Thymus (tissue), 11 donors: ENCODE measurements around the gene KCNMB4. TPM values are rescaled to one million over a fixed set of nuclear protein-coding genes. Genes with fewer than 3 reads are reported as not detected.

Source experiments
- DNase-seq, 9 donors: peaks; one replicate each; pipeline ENCODE4 v3.0.0-alpha.2; 2013; ENCODE audit warnings: low spot score in 9 of 9, low read depth in 6 of 9, missing footprints in 1 of 9
- H3K27ac ChIP-seq, 2 donors: one replicate each; pipeline ENCODE4 v1.5.1; 2013; ENCODE audit warnings: control low read depth in 1 of 2, low read depth in 1 of 2, low read length in 1 of 2, mild to moderate bottlenecking in 1 of 2, moderate library complexity in 1 of 2
- H3K27me3 ChIP-seq, 2 donors: one replicate each; pipeline ENCODE4 v1.5.1; 2013; ENCODE audit warnings: low read length in 1 of 2; ENCODE audit not compliant: control insufficient read depth in 2 of 2, insufficient read depth in 1 of 2
- H3K36me3 ChIP-seq, 2 donors: one replicate each; pipeline ENCODE4 v1.5.1; 2013; ENCODE audit warnings: low read length in 1 of 2, mild to moderate bottlenecking in 1 of 2, moderate library complexity in 1 of 2; ENCODE audit not compliant: control insufficient read depth in 2 of 2, insufficient read depth in 2 of 2
- H3K4me1 ChIP-seq, 2 donors: one replicate each; pipeline ENCODE4 v1.5.1; 2013; ENCODE audit warnings: low read length in 2 of 2; ENCODE audit not compliant: control insufficient read depth in 2 of 2, insufficient read depth in 2 of 2
- H3K4me3 ChIP-seq, 2 donors: one replicate each; pipeline ENCODE4 v1.5.1; 2013; ENCODE audit warnings: low read length in 2 of 2, control low read depth in 1 of 2, mild to moderate bottlenecking in 1 of 2
- H3K9me3 ChIP-seq, 2 donors: one replicate each; pipeline ENCODE4 v1.5.1; 2013; ENCODE audit warnings: low read length in 1 of 2, mild to moderate bottlenecking in 1 of 2; ENCODE audit not compliant: control insufficient read depth in 2 of 2, insufficient read depth in 1 of 2
- WGBS: extraction: QIAGEN DNeasy Blood & Tissue Kit; methylation state at CpG from one replicate; pipeline ENCODE4 v1.1.7; 2013; 5-methylcytosine and 5-hydroxymethylcytosine counted together
- polyA plus RNA-seq: library from polyadenylated mRNA; stranded (reverse); fragments of 200-250 nt; gene quantifications from one replicate; pipeline ENCODE4 v1.2.3, GENCODE V29; 2013
- total RNA-seq: library from RNA; stranded (reverse); fragments of 120-200 nt; gene quantifications from one replicate; pipeline ENCODE4 v1.2.4, GENCODE V29; 2013
- donor health status: healthy.

Gene KCNMB4
- total and polyA plus RNA-seq, 2 donors: 3.4 to 5.0 TPM

DNA sequence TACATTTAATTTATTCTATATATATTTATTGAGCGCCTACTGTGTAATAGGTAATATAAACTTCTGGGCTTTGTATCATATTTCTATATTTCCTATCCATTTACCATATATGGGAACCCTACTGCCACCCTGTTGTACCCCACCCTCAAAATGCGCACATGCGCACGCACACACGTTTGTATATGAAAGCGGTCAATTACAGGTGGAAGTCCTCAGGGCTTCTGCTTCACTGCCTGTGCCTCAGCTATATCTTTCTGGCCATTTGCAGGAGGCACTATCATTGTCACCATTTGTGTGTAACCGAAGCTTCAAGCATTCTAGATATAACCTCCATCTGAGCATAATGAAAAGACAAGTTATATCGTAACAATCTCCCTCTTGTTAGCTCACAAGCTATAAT, 31.3 kb upstream of the KCNMB4 start:
- no peak for DNase-seq
- H3K27ac ChIP-seq: no peak overlapping the region
- no peak overlapping the region for H3K4me3 ChIP-seq
- WGBS: 98% methylated on average over 8 of the region's 8 CpGs
- no peaks in the 10 kb centered on the region for H3K27me3 ChIP-seq
- H3K9me3 ChIP-seq: no peaks in the 10 kb centered on the region
- peaks cover 14 to 36% of the 10 kb centered on the region in 2 donors for H3K36me3 ChIP-seq
- H3K4me1 ChIP-seq: no peaks in the 10 kb centered on the region

DNA sequence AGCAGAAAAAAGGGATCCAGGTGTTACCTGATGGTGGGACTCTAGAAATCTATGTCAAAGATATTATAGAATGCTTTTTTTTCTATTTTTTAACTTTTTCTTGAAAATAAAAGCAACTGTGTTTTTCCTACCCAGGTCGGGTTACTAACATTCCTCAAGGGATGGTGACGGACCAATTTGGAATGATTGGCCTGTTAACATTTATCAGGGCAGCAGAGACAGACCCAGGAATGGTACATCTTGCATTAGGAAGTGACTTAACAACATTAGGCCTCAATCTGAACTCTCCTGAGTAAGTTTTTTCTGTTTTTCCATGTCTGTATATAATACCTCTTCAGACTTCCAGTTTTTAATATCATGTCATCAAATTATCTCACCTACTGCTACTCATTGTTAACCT, 27.6 kb upstream of the KCNMB4 start:
- WGBS: over 99% methylated on average over 2 of the region's 2 CpGs
- DNase-seq: no peak

DNA sequence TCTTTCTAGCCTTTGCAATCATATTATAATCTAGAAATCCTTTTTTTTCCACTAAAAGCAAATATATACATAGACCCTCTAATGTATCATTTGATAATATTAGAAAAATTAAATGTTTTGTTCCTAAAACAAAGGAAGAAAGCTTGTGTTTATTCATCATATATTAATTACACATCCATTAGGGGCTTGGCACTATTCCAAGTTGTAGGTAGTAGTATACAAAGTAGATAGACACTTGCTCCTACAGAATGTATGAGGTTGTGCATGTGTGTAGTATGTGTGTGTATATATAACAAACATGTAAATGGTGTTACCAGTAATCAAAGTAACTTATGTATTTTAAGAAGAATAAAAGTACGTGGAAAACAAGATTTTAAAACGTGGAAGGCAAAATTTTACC, 15.0 kb upstream of the KCNMB4 start:
- no peaks in the 10 kb centered on the region for H3K9me3 ChIP-seq
- H3K4me3 ChIP-seq: no peak overlapping the region
- no peaks in the 10 kb centered on the region for H3K4me1 ChIP-seq
- H3K27ac ChIP-seq: no peak overlapping the region
- H3K36me3 ChIP-seq: peaks cover 0 to 29% of the 10 kb centered on the region in 2 donors
- 98% methylated on average over 2 of the region's 2 CpGs for WGBS
- DNase-seq: no peak
- H3K27me3 ChIP-seq: no peaks in the 10 kb centered on the region

More for the DNA sequence above, 27.6 kb upstream of the KCNMB4 start:
- H3K27me3 ChIP-seq: no peaks in the 10 kb centered on the region
- peaks cover 27 to 68% of the 10 kb centered on the region in 2 donors for H3K36me3 ChIP-seq
- H3K4me3 ChIP-seq: no peak overlapping the region
- no peaks in the 10 kb centered on the region for H3K4me1 ChIP-seq
- no peaks in the 10 kb centered on the region for H3K9me3 ChIP-seq
- no peak overlapping the region for H3K27ac ChIP-seq

DNA sequence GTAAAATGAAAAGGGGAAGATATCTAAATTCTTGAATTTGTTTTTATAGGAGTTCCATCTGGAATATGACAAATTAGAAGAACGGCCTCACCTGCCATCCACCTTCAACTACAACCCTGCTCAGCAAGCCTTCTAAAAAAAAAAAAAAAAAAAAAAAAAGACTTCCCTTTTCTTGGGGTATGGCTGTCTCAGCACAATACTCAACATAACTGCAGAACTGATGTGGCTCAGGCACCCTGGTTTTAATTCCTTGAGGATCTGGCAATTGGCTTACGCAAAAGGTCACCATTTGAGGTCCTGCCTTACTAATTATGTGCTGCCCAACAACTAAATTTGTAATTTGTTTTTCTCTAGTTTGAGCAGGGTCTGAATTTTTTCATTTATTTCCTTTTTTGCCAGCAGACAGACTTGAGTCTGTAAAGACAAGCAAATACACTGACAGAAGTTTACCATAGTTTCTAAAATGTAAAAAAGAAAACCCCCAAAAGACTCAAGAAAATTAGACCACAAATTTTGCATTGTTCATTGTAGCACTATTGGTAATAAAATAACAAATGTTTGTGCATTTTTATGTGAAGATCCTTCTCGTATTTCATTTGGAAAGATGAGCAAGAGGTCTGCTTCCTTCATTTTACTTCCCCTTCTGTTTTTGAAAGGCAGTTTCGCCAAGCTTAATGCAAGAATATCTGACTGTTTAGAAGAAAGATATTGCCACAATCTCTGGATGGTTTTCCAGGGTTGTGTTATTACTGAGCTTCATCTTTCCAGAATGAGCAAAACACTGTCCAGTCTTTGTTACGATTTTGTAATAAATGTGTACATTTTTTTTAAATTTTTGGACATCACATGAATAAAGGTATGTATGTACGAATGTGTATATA, 12.1 kb upstream of the KCNMB4 start:
- Histone ChIP-seq H3K36me3 (peaks cover 0 to 21% of the 10 kb centered on the region in 2 donors), H3K27me3 (no peaks in the 10 kb centered on the region), H3K4me3 (no peak overlapping the region), H3K4me1 (no peaks in the 10 kb centered on the region), H3K27ac (no peak overlapping the region), H3K9me3 (no peaks in the 10 kb centered on the region)
- 95% methylated on average over 6 of the region's 6 CpGs for WGBS
- DNase-seq: peak in 1 of 9 donors; percentile 1

DNA sequence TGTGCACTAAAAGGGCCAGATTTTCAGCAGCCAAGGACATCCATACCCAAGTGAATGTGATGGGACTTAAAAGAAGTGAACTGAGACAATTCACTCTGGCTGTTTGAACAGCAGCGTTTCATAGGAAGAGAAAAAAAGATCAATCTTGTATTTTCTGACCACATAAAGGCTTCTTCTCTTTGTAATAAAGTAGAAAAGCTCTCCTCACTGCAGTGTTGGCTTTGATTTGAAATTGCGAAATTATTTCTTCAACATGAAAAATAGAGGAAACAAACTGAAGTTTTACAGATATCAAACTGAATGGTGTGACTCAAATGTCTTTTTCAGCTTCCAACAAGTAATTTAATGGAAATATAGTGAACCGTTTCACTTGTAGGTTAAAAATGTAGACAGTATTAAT, 11.3 kb upstream of the KCNMB4 start:
- Histone ChIP-seq H3K9me3 (no peaks in the 10 kb centered on the region), H3K4me1 (no peaks in the 10 kb centered on the region), H3K4me3 (no peak overlapping the region), H3K27me3 (no peaks in the 10 kb centered on the region), H3K27ac (no peak overlapping the region), H3K36me3 (peaks cover 0 to 21% of the 10 kb centered on the region in 2 donors)
- WGBS: 63% methylated on average over 3 of the region's 3 CpGs
- no peak for DNase-seq

DNA sequence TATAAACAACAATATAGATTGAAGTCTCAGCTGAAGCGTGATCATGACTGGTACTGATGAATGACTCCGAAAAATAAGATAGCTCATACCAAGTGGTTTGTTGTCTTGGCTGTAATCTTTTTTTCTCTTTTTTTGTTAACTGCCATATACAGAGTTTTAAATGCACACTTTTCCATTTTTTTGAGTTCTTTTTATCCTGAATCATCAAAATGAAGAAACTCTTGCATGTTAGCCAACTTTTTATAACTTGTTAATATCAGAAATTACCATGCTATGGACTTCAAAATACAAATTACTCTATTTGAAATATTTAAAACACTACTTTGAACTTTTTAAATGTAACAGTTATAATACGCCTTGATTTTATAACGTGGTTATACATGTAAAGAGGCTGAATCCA, 10.1 kb upstream of the KCNMB4 start:
- WGBS: 98% methylated on average over 4 of the region's 4 CpGs
- DNase-seq: no peak
- Histone ChIP-seq H3K27ac (no peak overlapping the region), H3K9me3 (no peaks in the 10 kb centered on the region), H3K36me3 (peaks cover 0 to 21% of the 10 kb centered on the region in 2 donors), H3K27me3 (no peaks in the 10 kb centered on the region), H3K4me3 (no peak overlapping the region), H3K4me1 (no peaks in the 10 kb centered on the region)

DNA sequence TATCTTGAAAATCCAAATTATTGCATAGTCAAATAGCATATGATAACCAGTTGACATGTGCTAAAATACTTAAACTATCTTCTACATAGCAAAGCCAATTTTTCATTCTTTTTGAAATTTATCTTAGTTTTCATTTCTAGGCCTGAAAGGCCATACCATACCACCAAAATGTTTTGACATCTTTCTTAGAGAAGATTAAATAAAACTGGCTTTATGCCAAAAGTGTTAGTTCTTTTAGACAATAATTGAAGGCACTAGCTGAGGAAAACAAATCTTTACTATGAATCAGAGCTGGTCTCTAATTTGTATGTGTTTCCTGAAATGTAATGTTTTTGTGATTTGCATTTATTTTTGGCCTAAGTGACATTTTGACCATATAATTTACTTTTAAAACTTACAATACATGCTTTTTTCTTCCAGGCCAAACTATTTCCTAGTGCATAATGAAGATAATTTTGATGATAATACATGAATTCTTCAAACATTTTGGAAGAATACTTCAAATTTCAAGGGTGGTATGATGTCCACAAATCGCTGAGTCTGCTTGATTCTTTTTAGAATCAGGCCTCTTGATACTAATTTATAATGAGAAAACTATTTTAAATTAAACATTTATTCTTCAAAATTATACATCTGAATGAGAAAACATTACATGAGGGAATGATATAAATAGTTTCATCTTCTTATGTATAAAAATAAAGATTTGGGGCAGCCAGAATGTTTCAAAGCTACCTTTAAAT, 6.5 kb upstream of the KCNMB4 start:
- H3K36me3 ChIP-seq: peaks cover 0 to 3% of the 10 kb centered on the region in 2 donors
- 100% methylated on average over 1 of the region's 1 CpG for WGBS
- H3K4me3 ChIP-seq: no peak overlapping the region
- H3K27me3 ChIP-seq: peaks cover under 1 to 11% of the 10 kb centered on the region in 2 donors
- H3K4me1 ChIP-seq: no peaks in the 10 kb centered on the region
- H3K9me3 ChIP-seq: no peaks in the 10 kb centered on the region
- DNase-seq: no peak
- H3K27ac ChIP-seq: no peak overlapping the region

DNA sequence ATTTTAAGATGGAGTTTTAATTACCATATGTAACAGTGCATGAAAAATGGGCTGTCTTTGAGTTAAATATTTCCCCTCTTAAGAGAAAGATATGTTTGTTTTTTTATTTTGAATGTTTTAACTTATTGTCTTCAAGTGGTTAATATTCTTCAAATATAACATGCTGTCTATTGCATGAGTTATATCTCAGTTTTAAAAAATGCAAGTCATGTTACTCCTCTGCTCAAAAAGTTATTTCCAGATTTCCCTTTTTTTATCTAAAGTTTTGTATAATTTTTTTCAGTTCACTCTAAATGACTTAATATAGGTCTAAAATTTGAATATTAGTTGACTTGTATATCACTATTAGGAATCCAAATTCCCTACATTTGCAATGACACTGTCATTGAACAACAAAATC, 5.9 kb upstream of the KCNMB4 start:
- no peak overlapping the region for H3K4me3 ChIP-seq
- no peak for DNase-seq
- no peak overlapping the region for H3K27ac ChIP-seq
- H3K4me1 ChIP-seq: peaks cover 0 to 3% of the 10 kb centered on the region in 2 donors
- H3K9me3 ChIP-seq: no peaks in the 10 kb centered on the region
- no peaks in the 10 kb centered on the region for H3K36me3 ChIP-seq
- H3K27me3 ChIP-seq: peaks cover 5 to 16% of the 10 kb centered on the region in 2 donors
